WTC11 (cell line): Measurements from ENCODE around the gene OPRD1. TPM values are rescaled to one million over a fixed set of nuclear protein-coding genes. Genes with fewer than 3 reads are reported as not detected.

Experiments used
- ATAC-seq: fragments of 200-7000 bp; cut with Tn5 transposase; 2 replicates; pipeline ENCODE4 v1.10.0; 2021; ENCODE audit warnings: mild to moderate bottlenecking, moderate library complexity
- CTCF ChIA-PET: fragments of 300-600 bp; sonication (Branson Sonifier 250); formaldehyde crosslinking; loops from one replicate; lab custom pipeline; 2021; ENCODE audit warnings: antibody characterized with exemption; lab: Charles Lee
- POLR2A ChIA-PET: fragments of 350-600 bp; sonication (Branson Sonifier 250); formaldehyde crosslinking; loops from one replicate; lab custom pipeline; 2021; ENCODE audit warnings: antibody characterized with exemption; lab: Charles Lee
- DNase-seq: peaks from one replicate; pipeline ENCODE4 v3.0.0; 2021; ENCODE audit warnings: low spot score
- H3K27ac Mint-ChIP-seq: 2 replicates; pipeline ENCODE4 v1.8.0; 2021; ENCODE audit warnings: mixed read lengths
- H3K27me3 Mint-ChIP-seq: 2 replicates; pipeline ENCODE4 v1.8.0; 2021; ENCODE audit warnings: low read depth, mild to moderate bottlenecking, moderate library complexity, mixed read lengths
- H3K36me3 Mint-ChIP-seq: 2 replicates; pipeline ENCODE4 v1.8.0; 2021; ENCODE audit warnings: mixed read lengths
- H3K4me1 Mint-ChIP-seq: 2 replicates; pipeline ENCODE4 v1.8.0; 2022; ENCODE audit warnings: mixed read lengths
- H3K4me3 Mint-ChIP-seq: 2 replicates; pipeline ENCODE4 v1.8.0; 2021; ENCODE audit warnings: mild to moderate bottlenecking, moderate library complexity, mixed read lengths
- H3K9me3 Mint-ChIP-seq: 2 replicates; pipeline ENCODE4 v1.8.0; 2021; ENCODE audit warnings: mixed read lengths
- ATF1 ChIP-seq: sonication (generic); formaldehyde crosslinking; IDR thresholded peaks from 2 replicates; pipeline ENCODE4 v1.8.1; 2023; ENCODE audit warnings: mild to moderate bottlenecking, moderate library complexity, missing genetic modification reagents
- ATF3 ChIP-seq: sonication (generic); formaldehyde crosslinking; conservative IDR thresholded peaks from 2 replicates; pipeline ENCODE4 v1.8.1; 2022; ENCODE audit warnings: mild to moderate bottlenecking, missing genetic modification reagents
- CDX4 ChIP-seq: fragments of 250-450 bp; sonication (Bioruptor Pico); IDR thresholded peaks from 2 replicates; pipeline ENCODE4 v1.9.0; 2021; ENCODE audit warnings: moderate library complexity, mild to moderate bottlenecking, inconsistent platforms, borderline replicate concordance
- E2F4 ChIP-seq: sonication (generic); formaldehyde crosslinking; IDR thresholded peaks from 2 replicates; pipeline ENCODE4 v1.8.1; 2022; ENCODE audit warnings: low read depth, mild to moderate bottlenecking, moderate library complexity, missing genetic modification reagents, borderline replicate concordance
- ERG ChIP-seq: fragments of 250-450 bp; sonication (Bioruptor Pico); IDR thresholded peaks from 2 replicates; pipeline ENCODE4 v1.8.0; 2021; ENCODE audit warnings: mild to moderate bottlenecking
- FOXK1 ChIP-seq: sonication (generic); formaldehyde crosslinking; IDR thresholded peaks from 2 replicates; pipeline ENCODE4 v1.8.0; 2022; ENCODE audit warnings: mild to moderate bottlenecking, moderate library complexity, missing genetic modification reagents
- JAZF1 ChIP-seq: fragments of 250-450 bp; sonication (Bioruptor Pico); IDR thresholded peaks from 2 replicates; pipeline ENCODE4 v1.9.0; 2021; ENCODE audit warnings: moderate library complexity, mild to moderate bottlenecking, inconsistent platforms
- NFE2L1 ChIP-seq: sonication (generic); formaldehyde crosslinking; IDR thresholded peaks from 2 replicates; pipeline ENCODE4 v1.8.1; 2023; ENCODE audit warnings: missing genetic modification reagents
- RORB ChIP-seq: fragments of 250-450 bp; sonication (Bioruptor Pico); IDR thresholded peaks from 2 replicates; pipeline ENCODE4 v1.9.0; 2021; ENCODE audit warnings: mild to moderate bottlenecking
- ZBTB43 ChIP-seq: sonication (generic); formaldehyde crosslinking; IDR thresholded peaks from 2 replicates; pipeline ENCODE4 v1.8.1; 2023; ENCODE audit warnings: mild to moderate bottlenecking, missing genetic modification reagents
- ZMAT4 ChIP-seq: fragments of 250-450 bp; sonication (Bioruptor Pico); IDR thresholded peaks from 2 replicates; pipeline ENCODE4 v1.9.0; 2021; ENCODE audit warnings: mild to moderate bottlenecking
- ZNF121 ChIP-seq: sonication (generic); formaldehyde crosslinking; IDR thresholded peaks from 2 replicates; pipeline ENCODE4 v1.8.0; 2023; ENCODE audit warnings: missing genetic modification reagents
- ZNF219 ChIP-seq: sonication (generic); formaldehyde crosslinking; IDR thresholded peaks from 2 replicates; pipeline ENCODE4 v1.8.0; 2023; ENCODE audit warnings: missing genetic modification reagents, mild to moderate bottlenecking, borderline replicate concordance
- ZNF281 ChIP-seq: sonication (generic); formaldehyde crosslinking; IDR thresholded peaks from 2 replicates; pipeline ENCODE4 v1.8.0; 2023; ENCODE audit warnings: mild to moderate bottlenecking, missing genetic modification reagents
- ZNF416 ChIP-seq: fragments of 250-450 bp; sonication (Bioruptor Pico); IDR thresholded peaks from 2 replicates; pipeline ENCODE4 v1.9.0; 2021; ENCODE audit warnings: mild to moderate bottlenecking, inconsistent platforms
- total RNA-seq: library from RNA; stranded (reverse); gene quantifications from 3 replicates; pipeline ENCODE4 v1.2.3, GENCODE V29; 2021

The OPRD1 gene
- total RNA-seq, 1 experiment from 2014 or later = 2.2 TPM

- no peak for TF ChIP-seq ZBTB43 (CRISPR knock-in tag)
Observed at GRCh38 chr1:28910379-28911115, 98.6 kb downstream of the OPRD1 start (continued).

- no peaks in the 10 kb centered on the region for H3K9me3 Mint-ChIP-seq
- peaks cover 24% of the 10 kb centered on the region for H3K4me1 Mint-ChIP-seq
- H3K27me3 Mint-ChIP-seq = no peaks in the 10 kb centered on the region
- POLR2A ChIA-PET = interaction anchor here (0.6 to 1.9 kb wide), 13 partner anchors 11 to 273 kb away, joined by 3 to 7 read pairs (median 4); partner anchors contain the start of genes SRSF4 and YTHDF2
- CTCF ChIA-PET = interaction anchor here (0.8 to 2.4 kb wide), 16 partner anchors 11 to 822 kb away, joined by 3 to 23 read pairs (median 4); partner anchors contain the start of gene TMEM200B
- no peak overlapping the region; the same call in 1 of the 2 replicates for H3K27ac Mint-ChIP-seq
- ATAC-seq (no peak), DNase-seq (no peak)
- TF ChIP-seq ATF1 (CRISPR knock-in tag) = no peak
- TF ChIP-seq ZNF219 (CRISPR knock-in tag) = no peak
- TF ChIP-seq JAZF1 = no peak
- no peak for TF ChIP-seq ZNF281 (CRISPR knock-in tag)
- TF ChIP-seq RORB (CRISPR knock-in tag) = no peak
- TF ChIP-seq ZNF416 (CRISPR knock-in tag) = no peak
- TF ChIP-seq E2F4 = no peak
- no peak for TF ChIP-seq CDX4 (CRISPR knock-in tag)
- no peak for TF ChIP-seq ZNF121 (CRISPR knock-in tag)
- TF ChIP-seq ZMAT4 (CRISPR knock-in tag) = no peak
- TF ChIP-seq ATF3 = no peak
- no peak for TF ChIP-seq NFE2L1 (CRISPR knock-in tag)
- no peak for TF ChIP-seq ERG
- TF ChIP-seq FOXK1 = no peak
- H3K4me3 Mint-ChIP-seq = peak overlapping the region; percentile 68
- no peaks in the 10 kb centered on the region for H3K36me3 Mint-ChIP-seq
Observed at GRCh38 chr1:28913786-28914227, 101.8 kb downstream of the OPRD1 start.
